ENCODE measurements around the gene PPP1R9A. TPM values are rescaled to one million over a fixed set of nuclear protein-coding genes. Genes with fewer than 3 reads are reported as not detected.

PPP1R9A gene
- polyA plus RNA-seq, 1 donor (not counting 4 experiments of a cell fraction or from before 2014, with no cell fraction given) = 0.01 TPM

DNA sequence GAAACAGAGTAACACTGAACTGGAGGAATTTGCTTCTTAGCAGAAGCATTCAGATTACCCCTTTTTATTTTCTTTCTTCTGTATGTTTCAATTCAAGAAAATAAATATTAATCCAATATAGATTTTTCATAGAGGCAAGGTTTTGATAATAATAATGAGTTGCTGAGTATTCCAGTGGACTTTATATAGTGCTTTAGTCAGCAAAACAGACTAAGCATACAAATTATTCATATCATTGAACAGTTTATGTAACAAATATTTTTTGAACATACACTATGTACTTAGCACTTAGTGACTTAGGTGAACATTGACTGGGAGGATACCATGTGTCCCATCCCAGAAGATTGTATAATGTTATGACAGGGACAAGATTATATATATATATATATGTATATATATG lies 32.0 kb downstream of the PPP1R9A start:
- DNase-seq (ENCODE audit: low read depth, low spot score) (no peak), FAIRE-seq (no peak)
- no peak overlapping the region for H2AFZ ChIP-seq (ENCODE audit: control insufficient read depth, low read length)
- H3K27ac ChIP-seq (ENCODE audit: control insufficient read depth, insufficient read depth, low read length) = no peak overlapping the region
- H3K79me2 ChIP-seq (ENCODE audit: control insufficient read depth, insufficient read depth, low read length) = no peaks in the 10 kb centered on the region
- no peaks in the 10 kb centered on the region for H4K20me1 ChIP-seq (ENCODE audit: control insufficient read depth, extremely low read depth, insufficient read depth, low read length)
- H3K9me3 ChIP-seq (ENCODE audit: control insufficient read depth, low read depth, low read length) = no peaks in the 10 kb centered on the region
- H3K4me3 ChIP-seq (ENCODE audit: control insufficient read depth in 2 of 3, extremely low read depth in 1 of 3, insufficient read depth in 2 of 3, low read depth in 1 of 3, low read length in 3 of 3) = no peak overlapping the region
- no peaks in the 10 kb centered on the region for H3K27me3 ChIP-seq (ENCODE audit: control insufficient read depth, extremely low read depth, insufficient read depth, low read length)
- dilution Hi-C loops (cut with MboI; ENCODE audit: extremely low pct_ligation_motif_present, low sequenced_read_pairs) = no loop called here
- TF ChIP-seq, protein P1, sequence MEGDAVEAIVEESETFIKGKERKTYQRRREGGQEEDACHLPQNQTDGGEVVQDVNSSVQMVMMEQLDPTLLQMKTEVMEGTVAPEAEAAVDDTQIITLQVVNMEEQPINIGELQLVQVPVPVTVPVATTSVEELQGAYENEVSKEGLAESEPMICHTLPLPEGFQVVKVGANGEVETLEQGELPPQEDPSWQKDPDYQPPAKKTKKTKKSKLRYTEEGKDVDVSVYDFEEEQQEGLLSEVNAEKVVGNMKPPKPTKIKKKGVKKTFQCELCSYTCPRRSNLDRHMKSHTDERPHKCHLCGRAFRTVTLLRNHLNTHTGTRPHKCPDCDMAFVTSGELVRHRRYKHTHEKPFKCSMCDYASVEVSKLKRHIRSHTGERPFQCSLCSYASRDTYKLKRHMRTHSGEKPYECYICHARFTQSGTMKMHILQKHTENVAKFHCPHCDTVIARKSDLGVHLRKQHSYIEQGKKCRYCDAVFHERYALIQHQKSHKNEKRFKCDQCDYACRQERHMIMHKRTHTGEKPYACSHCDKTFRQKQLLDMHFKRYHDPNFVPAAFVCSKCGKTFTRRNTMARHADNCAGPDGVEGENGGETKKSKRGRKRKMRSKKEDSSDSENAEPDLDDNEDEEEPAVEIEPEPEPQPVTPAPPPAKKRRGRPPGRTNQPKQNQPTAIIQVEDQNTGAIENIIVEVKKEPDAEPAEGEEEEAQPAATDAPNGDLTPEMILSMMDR (optimal IDR thresholded peaks at IDR 0.05 in 1 of 3, IDR thresholded peaks at IDR 0.05 in 1 of 3, conservative IDR thresholded peaks at IDR 0.05 in 1 of 3; ENCODE audit: extremely low read depth in 1 of 3, insufficient read depth in 2 of 3, low read length in 3 of 3) = no peak
- no peak for TF ChIP-seq EZH2 (IDR thresholded peaks at IDR 0.05; ENCODE audit: low read length)
- no peaks in the 10 kb centered on the region for H3K4me1 ChIP-seq (ENCODE audit: control insufficient read depth, extremely low read depth, insufficient read depth, low read length)
- H3K9me1 ChIP-seq (ENCODE audit: control insufficient read depth, extremely low read depth, insufficient read depth, low read length) = no peaks in the 10 kb centered on the region
- H3K9ac ChIP-seq (ENCODE audit: control insufficient read depth, extremely low read depth, insufficient read depth, low read length) = no peak overlapping the region
- no peaks in the 10 kb centered on the region for H3K36me3 ChIP-seq (ENCODE audit: control insufficient read depth in 2 of 2, extremely low read depth in 1 of 2, insufficient read depth in 2 of 2, low read length in 2 of 2)
- no peak overlapping the region for H3K4me2 ChIP-seq (ENCODE audit: control insufficient read depth, extremely low read depth, insufficient read depth, low read depth, low read length)

DNA sequence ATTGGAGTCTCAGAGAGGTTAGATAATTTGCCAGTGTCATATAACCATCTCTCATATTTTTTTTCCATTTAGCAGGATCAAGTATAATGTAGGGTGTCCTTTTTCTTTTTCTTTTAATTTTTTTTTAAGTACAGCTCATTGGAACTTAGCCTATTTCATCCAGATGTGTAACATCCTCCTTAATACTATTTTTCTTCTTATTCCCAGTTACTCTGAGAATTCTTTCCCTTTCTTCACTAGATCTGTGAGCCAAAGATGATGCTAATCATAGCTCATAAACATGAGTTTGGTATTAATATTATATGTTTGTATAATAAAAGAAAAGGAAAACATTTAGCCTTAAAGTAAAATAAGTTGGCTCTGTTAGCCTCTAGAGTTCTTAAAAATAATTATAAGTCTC lies 32.8 kb downstream of the PPP1R9A start:
- Histone ChIP-seq H3K27ac (ENCODE audit: control insufficient read depth, insufficient read depth, low read length) (no peak overlapping the region), H3K9me3 (ENCODE audit: control insufficient read depth, low read depth, low read length) (no peaks in the 10 kb centered on the region), H3K27me3 (ENCODE audit: control insufficient read depth, extremely low read depth, insufficient read depth, low read length) (no peaks in the 10 kb centered on the region), H2AFZ (ENCODE audit: control insufficient read depth, low read length) (no peak overlapping the region), H3K9me1 (ENCODE audit: control insufficient read depth, extremely low read depth, insufficient read depth, low read length) (no peaks in the 10 kb centered on the region), H4K20me1 (ENCODE audit: control insufficient read depth, extremely low read depth, insufficient read depth, low read length) (no peaks in the 10 kb centered on the region), H3K36me3 (ENCODE audit: control insufficient read depth in 2 of 2, extremely low read depth in 1 of 2, insufficient read depth in 2 of 2, low read length in 2 of 2) (no peaks in the 10 kb centered on the region), H3K9ac (ENCODE audit: control insufficient read depth, extremely low read depth, insufficient read depth, low read length) (no peak overlapping the region), H3K4me2 (ENCODE audit: control insufficient read depth, extremely low read depth, insufficient read depth, low read depth, low read length) (no peak overlapping the region), H3K79me2 (ENCODE audit: control insufficient read depth, insufficient read depth, low read length) (no peaks in the 10 kb centered on the region), H3K4me1 (ENCODE audit: control insufficient read depth, extremely low read depth, insufficient read depth, low read length) (no peaks in the 10 kb centered on the region), H3K4me3 (ENCODE audit: control insufficient read depth in 2 of 3, extremely low read depth in 1 of 3, insufficient read depth in 2 of 3, low read depth in 1 of 3, low read length in 3 of 3) (no peak overlapping the region)
- dilution Hi-C loops (cut with MboI; ENCODE audit: extremely low pct_ligation_motif_present, low sequenced_read_pairs) = no loop called here
- FAIRE-seq (no peak), DNase-seq (ENCODE audit: low read depth, low spot score) (no peak)
- TF ChIP-seq, protein P1 (optimal IDR thresholded peaks at IDR 0.05 in 1 of 3, IDR thresholded peaks at IDR 0.05 in 1 of 3, conservative IDR thresholded peaks at IDR 0.05 in 1 of 3; ENCODE audit: extremely low read depth in 1 of 3, insufficient read depth in 2 of 3, low read length in 3 of 3) = no peak
- TF ChIP-seq EZH2 (IDR thresholded peaks at IDR 0.05; ENCODE audit: low read length) = no peak

Data from keratinocyte (primary cell).